GM19397 (cell line): ENCODE measurements around the gene TAL2.

ENCODE experiments used
- ATAC-seq: cut with Tn5 transposase; IDR thresholded peaks from one replicate; pipeline ENCODE4 v1.9.1; 2021; ENCODE audit warnings: mild to moderate bottlenecking, moderate library complexity; ENCODE audit not compliant: unreplicated experiment

Gene TAL2

GRCh38 chr9:105662184-105663104 lies at the start of gene TAL2:
TAL2 (plus strand) TSS chr9:105662457; CDS start chr9:105662497, 40 bp downstream.
- peak; percentile 82 for ATAC-seq

- no peak for ATAC-seq
These were observed 41.3 kb upstream of the TAL2 start for GRCh38 chr9:105621001-105621400.

- ATAC-seq = no peak
These were observed 37.2 kb upstream of the TAL2 start for GRCh38 chr9:105625088-105625487.

GRCh38 chr9:105632807-105633206 lies 29.4 kb upstream of the TAL2 start:
- no peak for ATAC-seq

- ATAC-seq = no peak
These were observed 28.8 kb upstream of the TAL2 start for GRCh38 chr9:105633411-105633810.

- no peak for ATAC-seq
These were observed 25.9 kb upstream of the TAL2 start for GRCh38 chr9:105636331-105636730.

GRCh38 chr9:105637787-105638395 lies 24.4 kb upstream of the TAL2 start:
- no peak for ATAC-seq

GRCh38 chr9:105639936-105640335 lies 22.3 kb upstream of the TAL2 start:
- ATAC-seq = no peak

- no peak for ATAC-seq
These were observed 18.5 kb upstream of the TAL2 start for GRCh38 chr9:105643795-105644194.

- no peak for ATAC-seq
These were observed 15.2 kb upstream of the TAL2 start for GRCh38 chr9:105646879-105647594.

- ATAC-seq = no peak
These were observed 14.5 kb upstream of the TAL2 start for GRCh38 chr9:105647595-105648349.

- no peak for ATAC-seq
These were observed 10.5 kb upstream of the TAL2 start for GRCh38 chr9:105651806-105652205.

GRCh38 chr9:105656131-105656921 lies 5.9 kb upstream of the TAL2 start:
- ATAC-seq = peak; percentile 69

GRCh38 chr9:105658351-105658750 lies 3.9 kb upstream of the TAL2 start:
- no peak for ATAC-seq

- ATAC-seq = no peak
These were observed 1.2 kb upstream of the TAL2 start for GRCh38 chr9:105661011-105661410.

GRCh38 chr9:105663914-105664313 lies 1.7 kb downstream of the TAL2 start:
- ATAC-seq = no peak

- ATAC-seq = no peak
These were observed 5.6 kb downstream of the TAL2 start for GRCh38 chr9:105667867-105668266.

- no peak for ATAC-seq
These were observed 8.1 kb downstream of the TAL2 start for GRCh38 chr9:105670315-105670714.

- no peak for ATAC-seq
These were observed 8.5 kb downstream of the TAL2 start for GRCh38 chr9:105670775-105671174.

- peak; percentile 57 for ATAC-seq
These were observed 10.5 kb downstream of the TAL2 start for GRCh38 chr9:105672711-105673234.
